Stimulated activated CD4-positive, alpha-beta T cell treated with anti-CD3 and anti-CD28 coated beads, Interleukin-1b, Interleukin-23, amount 100 ng/mL, for 24 hours (primary cell): ENCODE results near the gene AGBL4.

Experiments
- DNase-seq, 4 experiments: peaks; one replicate each; pipeline ENCODE4 v3.0.0-alpha.2; 2020; ENCODE audit warnings: low read depth in 4 of 4, low spot score in 1 of 4

The AGBL4 gene

GRCh38 chr1:48908606-48909005 lies 1115.1 kb downstream of the AGBL4 start:
- DNase-seq, result no peak

DNA sequence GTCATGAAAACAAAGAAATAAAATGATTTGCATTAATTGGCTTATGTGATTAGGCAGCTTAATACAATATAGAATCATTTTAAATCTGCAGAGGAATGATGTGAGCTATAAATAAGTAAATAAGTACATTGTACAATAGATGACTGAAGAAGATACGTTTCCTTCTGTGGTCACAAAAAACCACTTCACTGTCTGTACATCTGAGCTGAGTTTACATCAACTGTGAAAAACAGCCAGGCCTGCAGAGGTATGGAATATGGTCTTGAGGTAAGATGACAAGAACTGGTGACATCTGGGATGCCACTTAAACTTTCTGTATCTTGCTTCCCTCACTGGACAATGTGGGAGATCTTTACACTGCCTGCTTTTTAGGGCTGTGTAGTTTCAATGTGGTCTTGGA lies 1117.0 kb downstream of the AGBL4 start:
- no peak for DNase-seq

- DNase-seq, result no peak
These were observed 1117.6 kb downstream of the AGBL4 start for GRCh38 chr1:48906164-48906563.

- no peak for DNase-seq
These were observed 1120.5 kb downstream of the AGBL4 start for GRCh38 chr1:48903291-48903690.

- no peak for DNase-seq
These were observed 1124.9 kb downstream of the AGBL4 start for GRCh38 chr1:48898894-48899293.

GRCh38 chr1:48889615-48890014 lies 1134.1 kb downstream of the AGBL4 start:
- no peak for DNase-seq

- no peak for DNase-seq
These were observed 1134.7 kb downstream of the AGBL4 start for GRCh38 chr1:48889082-48889481.

DNA sequence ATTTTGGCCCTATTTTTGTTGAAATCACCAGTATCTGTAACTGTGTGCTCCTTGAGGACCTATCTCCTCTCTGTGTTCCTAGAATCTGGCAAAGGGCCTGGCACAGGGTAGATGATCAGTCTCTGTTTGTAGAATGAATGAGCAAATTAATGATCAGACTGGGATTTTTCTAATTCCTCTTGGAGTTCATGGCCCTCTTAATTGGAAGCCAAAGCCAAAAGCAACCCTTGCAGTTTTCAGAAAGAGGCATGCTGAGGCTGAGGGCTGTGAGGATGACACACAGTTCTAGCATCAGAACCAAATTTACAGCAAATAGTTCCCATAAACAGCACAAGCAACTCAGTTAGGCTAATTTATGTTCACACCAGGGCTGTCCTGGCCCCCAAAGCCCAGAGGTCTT lies 1136.0 kb downstream of the AGBL4 start:
- DNase-seq, result no peak

- no peak for DNase-seq
These were observed 1141.7 kb downstream of the AGBL4 start for GRCh38 chr1:48882020-48882419.

- no peak for DNase-seq
These were observed 1145.4 kb downstream of the AGBL4 start for GRCh38 chr1:48878191-48878940.

- DNase-seq, result no peak
These were observed 1147.4 kb downstream of the AGBL4 start for GRCh38 chr1:48876330-48876785.

DNA sequence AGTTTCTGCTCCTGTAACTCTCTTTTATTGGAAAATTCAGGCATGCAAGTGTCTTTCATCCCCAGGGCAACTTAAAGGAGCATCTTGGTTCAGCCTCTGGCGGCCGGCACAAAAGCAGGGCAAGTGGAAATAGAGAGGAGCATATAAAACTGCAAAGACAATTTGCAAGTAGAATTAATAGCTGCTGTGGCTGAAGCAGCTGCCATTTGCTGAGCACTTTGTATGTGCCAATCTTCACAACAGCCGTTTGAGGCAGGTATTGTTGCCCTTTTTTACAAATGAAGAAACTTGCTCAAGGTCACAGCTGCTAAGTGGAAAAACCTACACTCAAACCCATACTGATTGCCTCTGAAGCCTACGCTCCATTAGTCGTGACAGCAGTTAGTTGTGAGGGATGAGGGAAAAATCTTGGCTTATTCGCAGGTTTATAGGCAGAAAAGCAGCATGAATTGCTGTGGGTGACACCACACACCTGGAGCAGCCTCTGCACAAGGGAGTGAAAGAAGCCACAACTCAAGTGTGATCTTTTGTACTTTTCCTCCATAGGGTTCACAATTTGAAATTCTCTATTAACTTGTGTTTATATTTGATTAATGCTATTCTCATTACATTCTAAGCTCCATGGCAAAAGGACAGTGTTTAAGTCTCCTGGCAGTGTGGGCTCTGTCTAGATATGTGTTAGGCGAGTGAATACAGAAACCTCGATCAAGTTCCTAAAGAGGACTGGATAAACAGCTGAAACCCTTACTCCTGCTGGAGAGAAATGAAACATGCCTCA lies 1148.0 kb downstream of the AGBL4 start:
- no peak for DNase-seq

GRCh38 chr1:48873944-48874343 lies 1149.8 kb downstream of the AGBL4 start:
- DNase-seq, result no peak

DNA sequence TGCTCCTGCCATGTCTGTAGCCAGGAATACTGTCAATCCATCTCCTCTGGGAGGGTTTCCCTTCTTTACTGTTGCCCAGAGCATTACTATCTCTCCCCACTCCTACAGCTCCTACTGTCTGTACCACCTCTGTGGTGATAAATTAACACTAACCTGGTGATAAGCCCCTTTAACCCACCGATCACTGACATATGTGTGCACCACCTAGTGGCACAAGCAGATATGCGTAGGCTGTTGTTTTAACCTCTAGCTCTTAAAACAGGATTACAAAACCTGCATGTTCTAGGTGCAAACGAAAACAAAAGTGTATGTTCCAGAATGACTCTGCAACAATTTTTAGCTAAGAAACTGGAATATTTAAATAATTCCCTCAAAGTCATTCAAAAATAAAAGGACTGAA lies 1153.2 kb downstream of the AGBL4 start:
- no peak for DNase-seq

GRCh38 chr1:48869116-48869893 lies 1154.4 kb downstream of the AGBL4 start:
- no peak for DNase-seq

DNA sequence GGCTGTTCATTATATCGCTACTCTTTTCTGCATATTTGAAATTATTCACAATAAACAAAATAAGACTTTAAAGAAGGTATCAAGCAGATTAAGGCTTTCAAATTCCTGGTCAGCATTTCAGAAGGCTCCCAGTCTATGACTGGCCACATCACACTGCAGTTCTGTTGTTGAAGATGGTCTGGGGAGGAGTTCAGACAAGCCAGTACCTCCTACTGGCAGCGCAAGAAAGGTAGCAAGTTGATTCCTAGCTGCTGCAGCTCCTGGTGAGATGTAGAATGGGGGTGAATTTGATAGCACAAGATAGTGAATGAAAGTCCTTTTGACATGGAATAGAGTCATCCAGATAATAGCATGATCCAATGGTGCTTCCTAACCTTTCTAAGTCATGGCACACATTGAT lies 1158.8 kb downstream of the AGBL4 start:
- no peak for DNase-seq

GRCh38 chr1:48859456-48859855 lies 1164.3 kb downstream of the AGBL4 start:
- no peak for DNase-seq

- DNase-seq, result no peak
These were observed 1165.4 kb downstream of the AGBL4 start for GRCh38 chr1:48858200-48858920.

- DNase-seq, result no peak
These were observed 1170.7 kb downstream of the AGBL4 start for GRCh38 chr1:48853006-48853405.

- DNase-seq, result no peak
These were observed 1172.1 kb downstream of the AGBL4 start for GRCh38 chr1:48851638-48852037.

DNA sequence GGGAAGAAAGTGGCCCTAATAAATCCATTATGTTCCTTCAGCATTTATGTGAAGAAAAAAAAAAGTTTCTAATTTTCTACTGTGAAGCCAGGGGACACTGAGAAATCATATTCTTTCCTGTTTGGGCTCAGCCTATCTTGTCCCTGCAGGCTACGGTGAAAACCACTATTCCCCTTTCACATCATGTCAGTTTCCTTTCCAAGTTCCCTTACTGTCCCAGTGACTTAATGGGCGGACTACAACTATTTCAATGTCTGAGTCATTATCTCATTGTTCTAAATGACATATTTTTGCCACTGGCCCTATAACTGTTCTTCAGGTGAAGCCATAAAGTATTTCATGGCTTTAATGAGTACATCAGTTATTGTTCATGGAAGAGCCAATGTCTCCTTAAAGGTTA lies 1175.7 kb downstream of the AGBL4 start:
- no peak for DNase-seq
